ENCODE data around the gene CHCHD3. TPM values are rescaled to one million over a fixed set of nuclear protein-coding genes. Genes with fewer than 3 reads are reported as not detected.

CHCHD3 gene
- total and polyA plus RNA-seq, 9 of the 15 experiments (the other 6 are each of a cell fraction or from before 2014, with no cell fraction given), result 66.2 to 279 (median 204) TPM

- TF ChIP-seq SIN3B (IDR thresholded peaks at IDR 0.05; ENCODE audit: low read depth) (no peak), ZNF407 (IDR thresholded peaks at IDR 0.05; ENCODE audit: low read depth) (no peak), PPARD (CRISPR knock-in tag; IDR thresholded peaks at IDR 0.05) (no peak), ARID3A (IDR thresholded peaks at IDR 0.05; ENCODE audit: borderline replicate concordance, low read depth, low read length) (no peak), DEAF1 (CRISPR knock-in tag; IDR thresholded peaks at IDR 0.05) (no peak), DIDO1 (tag; IDR thresholded peaks at IDR 0.05; ENCODE audit: low read depth) (no peak), NR2C1 (IDR thresholded peaks at IDR 0.05) (peak; percentile 39; the same call in 1 of the 2 replicates), NR2C1 (tag; IDR thresholded peaks at IDR 0.05) (peak; percentile 40; the same call in 1 of the 2 replicates), USF1 (CRISPR knock-in tag; IDR thresholded peaks at IDR 0.05) (no peak), ZNF707 (CRISPR knock-in tag; conservative IDR thresholded peaks at IDR 0.05) (no peak), NR0B1 (IDR thresholded peaks at IDR 0.05; ENCODE audit: partially characterized antibody) (no peak), RCOR1 (IDR thresholded peaks at IDR 0.05; ENCODE audit: borderline replicate concordance in 1 of 2, low read depth in 2 of 2, low read length in 2 of 2) (0 out of 4 replicates have a peak, but pooled peaks of 1 of the 2 experiments have one; percentile 13)
- TF ChIP-seq, protein P1, sequence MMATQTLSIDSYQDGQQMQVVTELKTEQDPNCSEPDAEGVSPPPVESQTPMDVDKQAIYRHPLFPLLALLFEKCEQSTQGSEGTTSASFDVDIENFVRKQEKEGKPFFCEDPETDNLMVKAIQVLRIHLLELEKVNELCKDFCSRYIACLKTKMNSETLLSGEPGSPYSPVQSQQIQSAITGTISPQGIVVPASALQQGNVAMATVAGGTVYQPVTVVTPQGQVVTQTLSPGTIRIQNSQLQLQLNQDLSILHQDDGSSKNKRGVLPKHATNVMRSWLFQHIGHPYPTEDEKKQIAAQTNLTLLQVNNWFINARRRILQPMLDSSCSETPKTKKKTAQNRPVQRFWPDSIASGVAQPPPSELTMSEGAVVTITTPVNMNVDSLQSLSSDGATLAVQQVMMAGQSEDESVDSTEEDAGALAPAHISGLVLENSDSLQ (IDR thresholded peaks at IDR 0.05), result peak; percentile 39
Observed at GRCh38 chr7:132930881-132931280, 151.0 kb downstream of the CHCHD3 start (continued).

All from K562 (cell line).